B cell (primary cell): ENCODE measurements around the gene PITHD1. TPM values are rescaled to one million over a fixed set of nuclear protein-coding genes. Genes with fewer than 3 reads are reported as not detected.
A peak's percentile ranks its signal among the peaks of the same experiment; 100 is the strongest.
"Not testable (repeated sequence)": the region's sequence is repeated elsewhere in the genome, so short reads cannot be mapped to it uniquely, and the experiment has no call there.

ENCODE experiments used
- ATAC-seq: fragments of 200-7000 bp; cut with Tn5 transposase; one replicate; pipeline ENCODE4 v1.10.0; 2021; ENCODE audit warnings: low read depth, mild to moderate bottlenecking, moderate number of reproducible peaks, moderate library complexity
- CTCF ChIA-PET: fragments of 350-600 bp; sonication (Branson Sonifier 250); formaldehyde crosslinking; loops from one replicate; lab custom pipeline; 2021; ENCODE audit warnings: antibody characterized with exemption, inconsistent platforms; lab: Charles Lee
- POLR2A ChIA-PET: fragments of 350-600 bp; sonication (Branson Sonifier 250); formaldehyde crosslinking; loops from one replicate; lab custom pipeline; 2021; ENCODE audit warnings: antibody characterized with exemption; lab: Charles Lee
- DNase-seq: peaks from one replicate; pipeline ENCODE4 v3.0.0; 2013
- H2AFZ ChIP-seq: 2 replicates; pipeline ENCODE4 v1.6.1; 2012; ENCODE audit warnings: mild to moderate bottlenecking, low read depth, low read length; ENCODE audit not compliant: insufficient read depth, poor library complexity, severe bottlenecking
- H3K27ac ChIP-seq, 2 donors: 1 replicate in 1 of 2; 2 replicates in 1 of 2; pipeline ENCODE4 v1.5.1; 2012 to 2013; ENCODE audit warnings: low read length in 2 of 2, mild to moderate bottlenecking in 2 of 2, moderate library complexity in 1 of 2
- H3K27me3 ChIP-seq, 4 experiments: fragments of 200-600 bp in 1 of 4; sonication (generic) in 1 of 4; replicated peaks in 1 of 4; 1 replicate in 2 of 4; 2 replicates in 2 of 4; pipeline versions ENCODE4 v1.6.1 to v1.7.0; 2013 to 2016; ENCODE audit warnings: low read length in 3 of 4, mild to moderate bottlenecking in 2 of 4, mixed read lengths in 1 of 4, moderate library complexity in 1 of 4; ENCODE audit not compliant: insufficient read depth in 4 of 4, control insufficient read depth in 3 of 4; ENCODE audit errors: control extremely low read depth in 1 of 4
- H3K36me3 ChIP-seq, 2 experiments: replicated peaks in 1 of 2; 1 replicate in 1 of 2; 2 replicates in 1 of 2; pipeline versions ENCODE4 v1.6.1 to v1.7.1; 2013; ENCODE audit warnings: low read length in 1 of 2; ENCODE audit not compliant: insufficient read depth in 2 of 2, control insufficient read depth in 1 of 2; ENCODE audit errors: control extremely low read depth in 1 of 2, extremely low read depth in 1 of 2
- H3K4me1 ChIP-seq, 2 donors: fragments of 200-600 bp in 1 of 2; sonication (generic) in 1 of 2; 1 replicate in 1 of 2; 2 replicates in 1 of 2; pipeline versions ENCODE4 v1.5.1 to v1.6.1; 2013 to 2017; ENCODE audit warnings: low read length in 2 of 2; ENCODE audit not compliant: control insufficient read depth in 2 of 2, insufficient read depth in 2 of 2
- H3K4me2 ChIP-seq: replicated peaks from 2 replicates; pipeline ENCODE3; 2012; ENCODE audit warnings: mild to moderate bottlenecking, low read depth, low read length; ENCODE audit not compliant: poor library complexity, severe bottlenecking
- H3K4me3 ChIP-seq, 5 experiments: fragments of 200-600 bp in 1 of 5; sonication (generic) in 1 of 5; 1 replicate in 3 of 5; 2 replicates in 2 of 5; pipeline versions ENCODE4 v1.5.1 to v1.7.0; 2011 to 2016; ENCODE audit warnings: low read length in 4 of 5, mild to moderate bottlenecking in 4 of 5, low read depth in 2 of 5, control low read depth in 1 of 5, moderate library complexity in 1 of 5; ENCODE audit not compliant: insufficient read depth in 1 of 5; ENCODE audit errors: control extremely low read depth in 1 of 5, extremely low read depth in 1 of 5
- H3K79me2 ChIP-seq: fragments of 200-600 bp; sonication (generic); one replicate; pipeline ENCODE4 v1.6.0; 2016; ENCODE audit warnings: low read length; ENCODE audit not compliant: control insufficient read depth, insufficient read depth
- H3K9ac ChIP-seq: fragments of 200-600 bp; sonication (generic); 2 replicates; pipeline ENCODE4 v1.6.1; 2017; ENCODE audit warnings: mild to moderate bottlenecking, low read length, moderate library complexity
- H3K9me3 ChIP-seq, 3 donors: one replicate each; pipeline versions ENCODE4 v1.6.1 to v1.7.1; 2013; ENCODE audit warnings: low read length in 2 of 3; ENCODE audit not compliant: control insufficient read depth in 2 of 3, insufficient read depth in 1 of 3; ENCODE audit errors: control extremely low read depth in 1 of 3
- H4K20me1 ChIP-seq: 2 replicates; pipeline ENCODE4 v1.6.0; 2012; ENCODE audit warnings: mild to moderate bottlenecking, low read length; ENCODE audit not compliant: insufficient read depth, control insufficient read depth, poor library complexity, severe bottlenecking
- H3K27ac Mint-ChIP-seq: one replicate; pipeline ENCODE4 v1.8.0; 2021; ENCODE audit warnings: mixed read lengths
- H3K27me3 Mint-ChIP-seq: one replicate; pipeline ENCODE4 v1.8.0; 2021; ENCODE audit warnings: mixed read lengths
- H3K4me1 Mint-ChIP-seq: one replicate; pipeline ENCODE4 v1.8.0; 2021; ENCODE audit warnings: mixed read lengths
- H3K4me3 Mint-ChIP-seq: one replicate; pipeline ENCODE4 v1.8.0; 2021; ENCODE audit warnings: mixed read lengths
- H3K9me3 Mint-ChIP-seq: one replicate; pipeline ENCODE4 v1.8.0; 2022; ENCODE audit warnings: mixed read lengths; ENCODE audit not compliant: insufficient read depth
- EZH2 ChIP-seq: IDR thresholded peaks from 2 replicates; pipeline ENCODE4 v1.6.1; 2012; ENCODE audit warnings: borderline replicate concordance, low read depth, mild to moderate bottlenecking, moderate library complexity, low read length; ENCODE audit not compliant: insufficient read depth, poor library complexity, severe bottlenecking
- WGBS: methylation state at CpG from one replicate; pipeline ENCODE4 v1.1.5; 2013; ENCODE audit warnings: missing lambda C conversion rate; ENCODE audit not compliant: insufficient coverage; 5-methylcytosine and 5-hydroxymethylcytosine counted together
- intact Hi-C: fragments of 100-400 bp; cut with micrococcal nuclease; formaldehyde crosslinking; loops from one replicate; pipeline ENCODE4 v1.10.0; 2022
- polyA plus RNA-seq: library from polyadenylated mRNA; depleted of rRNA; stranded (reverse); fragments of >200 nt; gene quantifications from 2 replicates; pipeline ENCODE4 v1.2.3, GENCODE V29; 2012
- total RNA-seq, 2 donors: library from RNA; stranded (reverse); fragments of 120-200 nt in 1 of 2; gene quantifications; 1 replicate in 1 of 2; 2 replicates in 1 of 2; pipeline versions ENCODE4 v1.2.3 to v1.2.4, GENCODE V29; 2013 to 2022
- TF ChIP-seq, protein P1 (sequence below): fragments of 200-600 bp; IDR thresholded peaks from one replicate; pipeline ENCODE4 v1.8.0; 2022; ENCODE audit warnings: antibody characterized with exemption, mild to moderate bottlenecking

Gene PITHD1
- total and polyA plus RNA-seq, 2 donors (not counting 1 experiment from before 2014, with no cell fraction given), result 32.4 to 62.2 TPM

GRCh38 chr1:23793861-23794731, 15.9 kb downstream of the PITHD1 start:
- no peaks in the 10 kb centered on the region for H3K9me3 ChIP-seq
- no peaks in the 10 kb centered on the region for H3K9me3 Mint-ChIP-seq
- H3K27me3 Mint-ChIP-seq, result no peaks in the 10 kb centered on the region
- peak overlapping the region; percentile 16 for H3K4me3 Mint-ChIP-seq
- no peaks in the 10 kb centered on the region for H4K20me1 ChIP-seq
- CTCF ChIA-PET, result interaction anchor here (0.8 to 1.5 kb wide), 2 partner anchors 17 to 123 kb away, joined by 3 to 5 read pairs; no protein-coding TSS in a partner anchor
- peaks cover 0 to 21% of the 10 kb centered on the region in 2 experiments for H3K36me3 ChIP-seq
- peak overlapping the region in 1 of 2 donors; percentile 26 for H3K27ac ChIP-seq
- no peak overlapping the region for H3K4me2 ChIP-seq
- ATAC-seq, result no peak
- no peak for DNase-seq
- POLR2A ChIA-PET, result interaction anchor here (0.6 to 0.7 kb wide), 2 partner anchors 264 to 926 kb away, joined by 4 to 9 read pairs; no protein-coding TSS in a partner anchor
- TF ChIP-seq EZH2, result no peak
- TF ChIP-seq, protein P1, sequence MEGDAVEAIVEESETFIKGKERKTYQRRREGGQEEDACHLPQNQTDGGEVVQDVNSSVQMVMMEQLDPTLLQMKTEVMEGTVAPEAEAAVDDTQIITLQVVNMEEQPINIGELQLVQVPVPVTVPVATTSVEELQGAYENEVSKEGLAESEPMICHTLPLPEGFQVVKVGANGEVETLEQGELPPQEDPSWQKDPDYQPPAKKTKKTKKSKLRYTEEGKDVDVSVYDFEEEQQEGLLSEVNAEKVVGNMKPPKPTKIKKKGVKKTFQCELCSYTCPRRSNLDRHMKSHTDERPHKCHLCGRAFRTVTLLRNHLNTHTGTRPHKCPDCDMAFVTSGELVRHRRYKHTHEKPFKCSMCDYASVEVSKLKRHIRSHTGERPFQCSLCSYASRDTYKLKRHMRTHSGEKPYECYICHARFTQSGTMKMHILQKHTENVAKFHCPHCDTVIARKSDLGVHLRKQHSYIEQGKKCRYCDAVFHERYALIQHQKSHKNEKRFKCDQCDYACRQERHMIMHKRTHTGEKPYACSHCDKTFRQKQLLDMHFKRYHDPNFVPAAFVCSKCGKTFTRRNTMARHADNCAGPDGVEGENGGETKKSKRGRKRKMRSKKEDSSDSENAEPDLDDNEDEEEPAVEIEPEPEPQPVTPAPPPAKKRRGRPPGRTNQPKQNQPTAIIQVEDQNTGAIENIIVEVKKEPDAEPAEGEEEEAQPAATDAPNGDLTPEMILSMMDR, result no peak
- no peaks in the 10 kb centered on the region for H3K27me3 ChIP-seq
- peaks cover 11 to 22% of the 10 kb centered on the region in 2 donors for H3K4me1 ChIP-seq
- H3K4me1 Mint-ChIP-seq, result peaks cover 23% of the 10 kb centered on the region
- H3K4me3 ChIP-seq, result no peak overlapping the region
- no peak overlapping the region for H3K9ac ChIP-seq
- intact Hi-C loops, result no loop called here
- peak overlapping the region; percentile 6 for H3K27ac Mint-ChIP-seq
- 93% methylated on average over 15 of the region's 21 CpGs for WGBS
- no peak overlapping the region for H2AFZ ChIP-seq
- H3K79me2 ChIP-seq, result peaks cover 19% of the 10 kb centered on the region

DNA sequence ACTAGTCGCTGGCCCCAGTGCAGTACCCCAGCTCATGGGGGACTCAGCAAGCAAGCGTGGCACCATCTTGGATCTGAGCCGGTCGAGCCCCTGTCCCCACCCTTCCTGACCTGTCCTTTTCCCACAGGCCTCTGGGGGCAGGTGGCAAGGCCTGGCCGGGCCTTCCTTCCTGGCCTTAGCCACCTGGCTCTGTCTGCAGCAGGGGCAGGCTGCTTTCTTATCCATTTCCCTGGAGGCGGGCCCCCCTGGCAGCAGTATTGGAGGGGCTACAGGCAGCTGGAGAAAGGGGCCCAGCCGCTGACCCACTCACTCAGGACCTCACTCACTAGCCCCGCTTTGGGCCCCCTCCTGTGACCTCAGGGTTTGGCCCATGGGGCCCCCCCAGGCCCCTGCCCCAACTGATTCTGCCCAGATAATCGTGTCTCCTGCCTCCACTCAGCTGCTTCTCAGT, 16.5 kb downstream of the PITHD1 start:
- H3K9me3 Mint-ChIP-seq, ATAC-seq, H3K4me3 ChIP-seq, H3K27me3 Mint-ChIP-seq, H3K4me2 ChIP-seq, H4K20me1 ChIP-seq, H3K27ac ChIP-seq, H3K9ac ChIP-seq, intact Hi-C loops, H3K9me3 ChIP-seq, H3K27ac Mint-ChIP-seq, DNase-seq, H2AFZ ChIP-seq, H3K27me3 ChIP-seq, H3K4me3 Mint-ChIP-seq: not testable (repeated sequence)
- ChIA-PET CTCF (interaction anchor here (1.5 kb wide), 1 partner anchor 16 kb away, joined by 5 read pairs; no protein-coding TSS in a partner anchor), POLR2A (interaction anchor here (0.7 kb wide), 1 partner anchor 265 kb away, joined by 9 read pairs; no protein-coding TSS in a partner anchor)
- H3K4me1 Mint-ChIP-seq, result peaks cover 25% of the 10 kb centered on the region
- Histone ChIP-seq H3K36me3 (peaks cover 0 to 21% of the 10 kb centered on the region in 2 experiments), H3K79me2 (peaks cover 19% of the 10 kb centered on the region), H3K4me1 (peaks cover 17 to 28% of the 10 kb centered on the region in 2 donors)
- WGBS, result 81% methylated on average over 5 of the region's 9 CpGs
